Mesendoderm (in vitro differentiated cells): ENCODE results near the gene SMARCC1. TPM values are rescaled to one million over a fixed set of nuclear protein-coding genes. Genes with fewer than 3 reads are reported as not detected.

Experiments used
- DNase-seq: peaks from one replicate; pipeline ENCODE4 v3.0.0; 2013
- H2AK5ac ChIP-seq: 2 replicates; pipeline ENCODE4 v1.6.1; 2013; ENCODE audit warnings: low read length, inconsistent platforms
- H2BK120ac ChIP-seq: 2 replicates; pipeline ENCODE4 v1.6.1; 2013; ENCODE audit warnings: low read depth, mild to moderate bottlenecking, low read length, moderate library complexity, mixed read lengths
- H2BK15ac ChIP-seq: replicated peaks from 2 replicates; pipeline ENCODE4 v1.6.1; 2013; ENCODE audit warnings: low read depth, mild to moderate bottlenecking, moderate library complexity
- H2BK5ac ChIP-seq: 2 replicates; pipeline ENCODE4 v1.6.1; 2013; ENCODE audit warnings: low read length, inconsistent platforms
- H3K18ac ChIP-seq: 2 replicates; pipeline ENCODE4 v1.6.1; 2013; ENCODE audit warnings: mild to moderate bottlenecking, low read length, mixed read lengths
- H3K23ac ChIP-seq: one replicate; pipeline ENCODE4 v1.6.1; 2013; ENCODE audit warnings: low read length
- H3K27ac ChIP-seq: 2 replicates; pipeline ENCODE4 v1.5.1; 2013; ENCODE audit warnings: low read depth, mild to moderate bottlenecking, inconsistent platforms, low read length, moderate library complexity
- H3K27me3 ChIP-seq: 2 replicates; pipeline ENCODE4 v1.6.1; 2013; ENCODE audit warnings: low read length, control low read depth, mild to moderate bottlenecking, inconsistent platforms; ENCODE audit not compliant: insufficient read depth, poor library complexity
- H3K36me3 ChIP-seq: 2 replicates; pipeline ENCODE4 v1.6.1; 2013; ENCODE audit warnings: low read length, inconsistent platforms; ENCODE audit not compliant: control insufficient read depth, insufficient read depth
- H3K4ac ChIP-seq: one replicate; pipeline ENCODE4 v1.6.1; 2013; ENCODE audit warnings: low read depth, mild to moderate bottlenecking, low read length, moderate library complexity
- H3K4me1 ChIP-seq: 2 replicates; pipeline ENCODE4 v1.6.1; 2013; ENCODE audit warnings: low read depth, low read length, inconsistent platforms; ENCODE audit not compliant: control insufficient read depth
- H3K4me2 ChIP-seq: 2 replicates; pipeline ENCODE4 v1.6.1; 2013; ENCODE audit warnings: low read length
- H3K4me3 ChIP-seq: 2 replicates; pipeline ENCODE4 v1.5.1; 2013; ENCODE audit warnings: mild to moderate bottlenecking, low read length
- H3K56ac ChIP-seq: one replicate; pipeline ENCODE4 v1.6.1; 2013; ENCODE audit warnings: low read length
- H3K79me1 ChIP-seq: 2 replicates; pipeline ENCODE4 v1.6.1; 2013; ENCODE audit warnings: low read length, inconsistent platforms
- H3K79me2 ChIP-seq: 2 replicates; pipeline ENCODE4 v1.6.1; 2013; ENCODE audit warnings: mild to moderate bottlenecking, low read length; ENCODE audit not compliant: control insufficient read depth, insufficient read depth
- H3K9ac ChIP-seq: 2 replicates; pipeline ENCODE4 v1.6.1; 2013; ENCODE audit warnings: low read length, inconsistent platforms
- H4K5ac ChIP-seq: one replicate; pipeline ENCODE4 v1.6.1; 2013; ENCODE audit warnings: low read length
- H4K8ac ChIP-seq: one replicate; pipeline ENCODE4 v1.6.1; 2013; ENCODE audit warnings: low read depth, mild to moderate bottlenecking, control low read depth, low read length, moderate library complexity
- WGBS: extraction: QIAGEN DNeasy Blood & Tissue Kit; methylation state at CpG from one replicate; pipeline ENCODE4 v1.1.7; 2013; ENCODE audit warnings: low lambda C conversion rate, missing lambda C conversion rate; ENCODE audit not compliant: insufficient coverage; ENCODE audit errors: extremely low coverage; 5-methylcytosine and 5-hydroxymethylcytosine counted together
- small RNA-seq: library from polyadenylated mRNA; stranded (forward); fragments of <200 nt; extraction: miRNeasy Mini kit (QIAGEN cat#:217004); gene quantifications from one replicate; pipeline ENCODE3, GENCODE V24; 2013; ENCODE audit not compliant: insufficient read depth

SMARCC1 gene

GRCh38 chr3:47536221-47536891 lies 245.3 kb downstream of the SMARCC1 start:
- no peak for DNase-seq
- H3K27ac ChIP-seq, result no peak overlapping the region
- WGBS, result no CpG with 5 or more reads among the region's 19 CpGs

More at GRCh38 chr3:47536221-47536891, 245.3 kb downstream of the SMARCC1 start:
- H3K23ac ChIP-seq, result no peak overlapping the region
- no peak overlapping the region for H2BK5ac ChIP-seq
- H3K79me1 ChIP-seq, result no peaks in the 10 kb centered on the region
- H3K36me3 ChIP-seq, result no peaks in the 10 kb centered on the region
- no peak overlapping the region for H3K56ac ChIP-seq
- no peak overlapping the region for H2BK120ac ChIP-seq
- H3K4ac ChIP-seq, result no peak overlapping the region
- no peak overlapping the region for H3K18ac ChIP-seq
- H4K5ac ChIP-seq, result no peak overlapping the region
- no peak overlapping the region for H2AK5ac ChIP-seq
- no peak overlapping the region for H2BK15ac ChIP-seq
- no peak overlapping the region for H3K9ac ChIP-seq
- no peak overlapping the region for H3K4me2 ChIP-seq
- no peaks in the 10 kb centered on the region for H3K27me3 ChIP-seq
- no peak overlapping the region for H3K4me3 ChIP-seq
- H4K8ac ChIP-seq, result no peak overlapping the region
- H3K4me1 ChIP-seq, result no peaks in the 10 kb centered on the region
- no peaks in the 10 kb centered on the region for H3K79me2 ChIP-seq

Small RNA genes lying within 50 kb of the gene (small RNA-seq; reads per million reads assigned to genes)
- gene RF02271, result not detected
- not detected for gene RN7SL870P
